GM23248 (cell line): ENCODE measurements around the gene TTC23L.

ENCODE experiments used
- EZH2 ChIP-seq: fragments of 200-600 bp; sonication (generic); IDR thresholded peaks from 2 replicates; pipeline ENCODE4 v1.6.1; 2018; ENCODE audit warnings: antibody characterized with exemption, mild to moderate bottlenecking; ENCODE audit not compliant: insufficient read depth, poor library complexity, severe bottlenecking
- EZH2phosphoT487 ChIP-seq: fragments of 200-600 bp; sonication (generic); IDR thresholded peaks from 2 replicates; pipeline ENCODE4 v1.6.1; 2018; ENCODE audit warnings: antibody characterized with exemption, moderate library complexity, mild to moderate bottlenecking, low read depth; ENCODE audit not compliant: insufficient read depth

GRCh38 chr5:34930462-34930844, 91.5 kb downstream of the TTC23L start:
- TF ChIP-seq EZH2 (no peak), EZH2phosphoT487 (no peak)
